SIG-M5 treated with dmso at 0.1 percent for 504 hours (cell line): ENCODE data around the gene C17orf78.
"Not testable (repeated sequence)": the region's sequence is repeated elsewhere in the genome, so short reads cannot be mapped to it uniquely, and the experiment has no call there.

Source experiments
- DNase-seq: peaks from one replicate; lab custom pipeline; 2025; ENCODE audit not compliant: unreplicated experiment; lab: John Stamatoyannopoulos, UW

The C17orf78 gene

DNA sequence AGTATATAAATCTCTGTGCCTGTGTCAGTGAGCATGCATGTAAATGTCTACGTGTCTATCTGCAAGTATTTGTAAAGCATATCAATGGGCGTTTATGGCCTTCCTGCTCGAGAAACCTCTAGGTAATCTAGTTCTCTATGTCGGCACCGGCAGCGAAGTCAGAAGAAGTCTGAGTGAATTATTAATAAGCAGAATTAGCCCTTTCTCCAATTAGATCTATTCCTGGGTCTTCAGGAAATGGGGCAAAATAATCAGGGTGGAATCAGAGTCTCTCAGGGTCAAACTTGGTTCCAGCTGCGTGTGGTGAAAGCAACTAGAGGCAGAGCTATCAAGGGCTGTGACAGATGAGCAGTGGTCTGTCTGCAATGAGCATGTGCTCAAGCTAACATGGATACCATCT is at the start of gene C17orf78:
C17orf78 (plus strand) TSS at position 280 of the 400 bp plus-strand sequence; CDS start at position 388, 108 bp downstream.
- DNase-seq: no peak

GRCh38 chr17:37327341-37328090 is 48.3 kb upstream of the C17orf78 start:
- DNase-seq: no peak

DNA sequence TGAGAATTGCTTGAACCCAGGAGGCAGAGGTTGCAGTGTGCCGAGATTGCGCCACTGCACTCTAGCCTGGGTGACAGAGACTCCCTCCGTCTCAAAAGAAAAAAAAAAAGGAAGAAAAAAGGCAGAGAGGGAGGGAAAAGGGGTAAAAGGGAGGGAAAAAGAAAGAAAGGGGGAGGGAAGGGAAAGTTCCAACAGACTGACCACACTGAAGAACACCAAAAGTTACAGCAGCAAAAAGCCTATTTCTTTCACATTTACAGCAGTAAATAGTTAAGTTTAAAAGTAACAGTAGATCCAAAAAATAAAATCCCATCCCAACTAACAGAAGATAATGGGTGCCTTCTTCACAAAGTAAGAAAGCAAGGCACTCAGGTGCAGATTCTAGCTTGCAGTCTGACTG is 36.9 kb upstream of the C17orf78 start:
- DNase-seq: no peak

DNA sequence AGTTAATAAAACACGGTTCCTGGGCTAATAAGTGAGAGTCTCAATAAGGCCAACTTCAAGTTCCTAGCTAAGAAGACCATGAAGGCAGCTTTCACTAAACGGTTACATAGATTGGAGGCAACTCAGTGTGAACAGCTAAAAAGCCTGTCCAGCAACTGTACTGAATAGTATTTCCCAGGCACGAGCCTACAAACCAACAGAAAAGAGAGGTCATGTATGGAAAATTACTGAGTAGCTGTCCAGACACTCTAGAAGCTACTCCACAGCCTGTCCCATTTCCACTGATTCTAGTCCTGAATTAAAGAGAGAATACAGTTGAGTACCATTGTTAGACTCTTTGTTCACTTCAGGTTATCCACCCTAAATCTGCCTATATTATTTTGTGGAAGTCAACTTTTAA is 36.5 kb upstream of the C17orf78 start:
- no peak for DNase-seq

GRCh38 chr17:37340804-37341203 is 35.0 kb upstream of the C17orf78 start:
- no peak for DNase-seq

DNA sequence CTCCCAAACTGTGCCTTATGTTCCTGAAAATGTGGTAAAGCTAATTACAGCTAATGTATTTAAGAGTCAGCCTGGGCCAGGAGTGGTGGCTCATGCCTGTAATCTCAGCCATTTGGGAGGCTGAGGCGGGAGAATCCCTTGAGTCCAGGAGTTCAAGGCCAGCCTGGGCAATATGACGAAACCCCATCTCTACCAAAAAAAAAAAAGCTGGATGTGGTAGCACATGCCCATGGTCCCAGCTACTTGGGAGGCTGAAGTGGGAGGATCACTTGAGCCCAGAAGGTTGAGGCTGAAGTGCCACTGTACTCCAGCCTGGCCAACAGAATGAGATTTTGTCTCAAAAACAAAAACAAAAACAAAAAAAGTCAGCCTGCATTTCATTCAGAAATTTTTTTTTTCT is 33.2 kb upstream of the C17orf78 start:
- no peak for DNase-seq

DNA sequence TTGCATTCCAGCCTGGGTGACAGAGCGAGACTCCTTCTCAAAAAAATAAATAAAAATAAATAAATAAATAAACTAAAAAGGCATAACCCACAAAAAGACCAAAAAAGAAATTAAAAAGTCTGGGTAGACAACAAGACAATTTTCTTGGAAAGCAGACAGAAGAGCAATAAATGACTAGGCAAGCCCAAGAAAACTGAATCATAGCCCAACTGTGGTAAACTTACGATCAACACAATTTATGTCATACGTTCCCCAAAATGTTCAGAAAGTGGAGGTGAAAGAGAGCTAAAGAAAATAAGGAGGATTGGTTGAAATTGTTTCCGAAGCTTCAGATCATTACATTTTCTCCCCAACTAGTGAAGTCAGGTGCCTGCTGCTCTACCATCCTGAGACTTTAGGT is 31.3 kb upstream of the C17orf78 start:
- no peak for DNase-seq

DNA sequence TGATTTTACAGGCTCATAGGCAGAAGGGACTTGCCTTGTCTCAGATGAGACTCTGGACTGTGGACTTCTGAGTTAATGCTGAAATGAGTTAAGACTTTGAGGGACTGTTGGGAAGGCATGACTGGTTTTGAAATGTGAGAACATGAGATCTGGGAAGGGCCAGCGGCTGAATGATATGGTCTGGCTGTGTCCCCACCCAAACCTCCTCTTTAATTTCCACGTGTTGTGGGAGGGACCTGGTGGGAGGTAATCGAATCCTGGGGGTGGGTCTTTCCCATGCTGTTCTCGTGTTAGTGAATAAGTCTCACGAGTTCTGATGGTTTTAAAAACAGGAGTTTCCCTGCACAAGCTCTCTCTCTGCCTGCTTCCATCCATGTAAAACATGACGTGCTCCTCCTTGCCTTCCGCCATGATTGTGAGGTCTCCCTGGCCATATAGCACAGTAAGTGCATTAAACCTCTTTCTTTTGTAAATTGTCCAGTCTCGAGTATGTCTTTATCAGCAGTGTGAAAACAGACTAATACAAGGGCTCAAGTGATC is 28.9 kb upstream of the C17orf78 start:
- not testable (repeated sequence) for DNase-seq

DNA sequence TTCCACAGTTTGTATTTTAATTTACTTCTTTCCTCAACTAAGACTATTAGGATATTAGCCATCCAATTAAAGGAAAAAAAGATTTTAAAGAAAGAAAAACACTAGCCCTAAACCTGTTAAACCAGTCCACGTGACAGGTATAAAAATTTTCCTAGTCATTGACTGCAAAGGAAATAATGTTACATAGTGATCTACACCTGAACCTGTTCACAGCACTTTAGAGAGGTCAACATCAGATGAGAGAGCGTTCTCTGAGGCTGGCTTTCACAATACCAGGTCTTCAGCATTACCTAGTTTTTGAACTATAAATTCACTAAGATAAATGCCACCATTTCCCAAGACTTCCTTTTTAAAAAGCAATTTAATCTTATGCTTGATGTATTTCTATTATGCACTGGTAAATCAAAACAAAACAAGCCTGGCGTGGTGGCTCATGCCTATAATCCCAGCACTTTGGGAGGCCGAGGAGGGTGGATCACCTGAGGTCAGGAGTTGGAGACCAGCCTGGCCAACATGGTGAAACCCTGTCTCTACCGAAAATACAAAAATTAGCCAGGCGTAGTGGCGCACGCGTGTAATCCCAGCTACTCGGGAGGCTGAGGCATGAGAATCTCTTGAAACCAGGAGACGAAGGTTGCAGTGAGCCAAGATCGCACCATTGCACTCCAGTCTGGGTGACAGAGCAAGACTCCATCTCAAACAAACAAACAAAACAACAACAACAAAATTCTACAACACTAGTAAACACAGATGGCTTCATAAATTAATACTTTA is 18.8 kb upstream of the C17orf78 start:
- DNase-seq: not testable (repeated sequence)

DNA sequence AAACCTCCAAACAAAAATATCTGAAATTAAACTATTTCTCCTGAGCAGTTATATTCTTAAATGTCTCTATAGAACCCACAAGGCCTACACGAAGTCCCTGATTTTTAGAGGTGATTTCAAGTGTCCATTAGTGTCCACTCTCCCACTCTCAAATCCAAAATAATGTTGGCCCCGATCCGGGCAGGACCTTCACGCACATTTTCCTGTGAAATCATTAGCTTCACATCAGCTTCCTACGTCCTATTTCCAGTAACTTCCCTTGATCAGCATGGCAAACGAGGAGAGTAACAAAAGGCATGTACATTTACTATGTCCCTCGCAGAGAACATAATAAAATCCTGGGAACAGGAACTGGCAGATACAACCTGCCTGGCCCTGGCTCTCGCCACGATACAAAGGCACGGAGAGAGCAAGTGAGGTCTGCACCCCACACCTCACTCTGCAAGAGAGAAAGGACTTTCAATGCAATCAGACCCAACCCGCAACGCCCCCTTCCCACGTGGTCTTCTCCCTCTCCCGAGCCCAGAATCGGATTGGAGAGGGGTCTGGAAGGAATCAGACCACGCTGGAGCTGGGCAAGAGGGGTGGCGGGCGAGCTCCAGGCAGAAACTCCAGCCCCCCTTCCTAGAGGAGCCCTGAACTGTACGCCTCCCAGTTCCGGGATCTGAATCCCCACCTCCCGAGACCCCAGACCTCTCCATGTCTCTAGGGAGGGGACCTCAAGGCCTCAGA is 17.5 kb upstream of the C17orf78 start:
- peak; percentile 44 for DNase-seq

DNA sequence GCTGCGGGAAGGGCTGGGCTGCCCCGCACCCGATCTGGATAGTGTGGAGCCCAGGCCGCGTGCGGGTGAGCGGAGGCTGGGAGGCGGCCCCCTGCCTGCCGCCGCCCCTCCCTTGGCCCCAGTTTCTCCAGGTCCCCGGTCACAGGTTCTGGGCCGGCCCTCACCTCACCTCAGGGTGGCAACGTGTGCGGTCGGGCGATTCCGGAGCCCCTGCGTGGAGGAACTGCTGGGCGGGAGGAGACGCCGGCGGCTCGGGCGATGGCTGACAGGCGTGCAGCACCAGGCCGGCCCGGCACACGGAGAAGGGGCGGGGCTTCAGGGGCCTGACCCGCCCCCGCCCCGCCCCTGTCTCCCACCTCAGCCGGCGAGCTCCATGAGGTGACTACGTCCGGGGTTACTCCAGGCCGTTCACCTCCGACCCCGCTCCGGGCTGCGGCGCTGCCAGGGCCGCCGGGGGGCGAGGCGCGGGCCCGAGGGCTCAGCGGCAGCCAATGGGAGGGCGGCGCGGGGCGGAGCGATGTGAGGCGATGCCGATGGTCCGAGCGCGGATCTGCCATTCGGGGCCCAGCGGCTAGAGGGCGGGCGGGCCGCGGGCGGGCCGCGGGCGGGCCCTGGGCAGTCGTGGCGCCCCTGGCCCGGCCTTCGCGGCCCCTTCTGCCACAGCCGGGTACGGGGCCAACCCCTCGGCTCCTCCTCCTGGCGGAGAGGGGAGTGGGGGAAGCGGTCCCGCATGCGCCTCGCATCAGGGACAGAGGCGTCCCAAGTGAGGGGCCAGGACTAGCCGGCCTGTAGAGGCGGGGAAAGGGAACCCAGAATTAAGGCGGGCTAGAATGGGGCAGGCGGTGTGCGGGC is 16.7 kb upstream of the C17orf78 start:
- peak; percentile 85 for DNase-seq

DNA sequence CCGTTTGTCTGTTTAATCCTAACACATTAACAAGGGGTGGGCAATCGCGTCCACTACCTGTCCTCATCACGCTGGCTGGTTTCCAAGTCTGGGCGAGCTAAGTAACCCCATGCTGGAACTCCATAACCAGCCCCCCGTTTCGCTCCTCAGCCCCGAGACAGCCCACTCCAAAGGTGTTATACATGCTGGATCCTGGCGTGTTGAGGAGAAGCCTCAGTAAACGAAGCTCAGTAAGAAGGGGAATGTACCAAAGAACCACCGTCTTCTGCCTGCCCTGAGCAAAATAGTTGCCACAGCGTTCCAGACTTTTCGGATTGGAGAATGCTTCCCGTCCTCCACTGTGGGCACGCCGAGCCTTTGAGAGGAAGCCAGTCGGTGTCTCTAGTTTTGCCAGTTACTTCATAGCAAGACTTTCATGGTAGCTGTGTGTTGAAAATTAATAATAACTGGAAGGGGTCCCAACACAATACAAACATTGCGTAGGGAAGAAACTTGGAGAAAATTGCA is 16.1 kb upstream of the C17orf78 start:
- no peak for DNase-seq

GRCh38 chr17:37360632-37361031 is 15.2 kb upstream of the C17orf78 start:
- no peak for DNase-seq

DNA sequence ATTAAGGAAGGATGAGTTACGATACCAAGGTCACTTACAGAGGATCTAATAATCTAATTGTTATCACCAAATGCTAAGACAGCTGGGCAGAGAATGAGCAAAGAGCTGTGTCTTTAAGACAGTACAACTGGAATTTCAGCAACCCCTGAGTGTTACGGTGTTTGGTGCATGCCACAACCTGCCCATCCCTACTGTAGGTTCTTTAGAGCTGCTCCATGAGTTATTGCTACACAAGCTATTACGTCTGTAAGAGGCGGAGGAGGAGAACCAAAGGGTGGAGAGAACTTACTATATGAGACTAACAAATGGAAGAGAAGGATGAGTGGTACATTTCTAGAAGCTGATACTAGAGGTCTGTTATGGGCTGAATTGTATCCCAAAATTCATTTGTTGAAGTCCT is 14.2 kb upstream of the C17orf78 start:
- no peak for DNase-seq

GRCh38 chr17:37365589-37365988 is 10.2 kb upstream of the C17orf78 start:
- no peak for DNase-seq

GRCh38 chr17:37368577-37368976 is 7.2 kb upstream of the C17orf78 start:
- DNase-seq: peak; percentile 65

DNA sequence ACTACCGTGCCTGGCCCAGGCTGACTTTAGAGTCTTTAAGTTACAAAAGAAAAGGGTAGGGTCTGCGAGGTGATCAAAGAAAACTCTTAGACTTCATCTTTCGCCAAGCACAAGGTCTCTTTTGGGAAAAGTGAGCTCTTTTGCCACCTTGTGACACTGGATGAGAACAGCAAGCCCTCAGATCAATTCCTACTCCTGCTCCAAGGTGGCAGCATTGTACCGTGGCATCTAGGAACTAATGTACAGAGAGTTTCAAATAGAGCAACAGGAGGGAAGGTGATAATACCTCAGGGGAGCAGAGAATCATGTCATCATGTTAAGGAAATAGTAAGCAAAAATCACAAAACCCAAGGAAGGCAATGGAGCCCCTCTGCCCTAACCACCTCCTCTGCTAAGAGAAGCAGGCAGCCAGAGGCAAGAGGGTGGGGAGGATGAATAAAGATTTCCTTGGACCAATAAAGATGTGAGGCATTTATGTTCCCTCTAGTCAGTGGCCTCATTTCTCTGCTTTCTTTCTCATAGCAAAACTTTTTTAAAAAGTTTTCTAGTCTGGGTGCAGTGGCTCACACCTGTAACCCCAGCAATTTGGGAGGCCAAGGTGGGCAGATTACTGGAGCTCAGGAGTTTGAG is 2.1 kb upstream of the C17orf78 start:
- peak; percentile 87 for DNase-seq

- DNase-seq: no peak
These were observed 6.3 kb downstream of the C17orf78 start for GRCh38 chr17:37382056-37382455.

GRCh38 chr17:37384560-37385149 is 8.9 kb downstream of the C17orf78 start:
- no peak for DNase-seq
